Measurements from ENCODE around the gene UBL7.
A peak's percentile ranks its signal among the peaks of the same experiment; 100 is the strongest.
"Not testable (repeated sequence)": the region's sequence is repeated elsewhere in the genome, so short reads cannot be mapped to it uniquely, and the experiment has no call there.

Gene UBL7, protein sequence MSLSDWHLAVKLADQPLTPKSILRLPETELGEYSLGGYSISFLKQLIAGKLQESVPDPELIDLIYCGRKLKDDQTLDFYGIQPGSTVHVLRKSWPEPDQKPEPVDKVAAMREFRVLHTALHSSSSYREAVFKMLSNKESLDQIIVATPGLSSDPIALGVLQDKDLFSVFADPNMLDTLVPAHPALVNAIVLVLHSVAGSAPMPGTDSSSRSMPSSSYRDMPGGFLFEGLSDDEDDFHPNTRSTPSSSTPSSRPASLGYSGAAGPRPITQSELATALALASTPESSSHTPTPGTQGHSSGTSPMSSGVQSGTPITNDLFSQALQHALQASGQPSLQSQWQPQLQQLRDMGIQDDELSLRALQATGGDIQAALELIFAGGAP

DNA sequence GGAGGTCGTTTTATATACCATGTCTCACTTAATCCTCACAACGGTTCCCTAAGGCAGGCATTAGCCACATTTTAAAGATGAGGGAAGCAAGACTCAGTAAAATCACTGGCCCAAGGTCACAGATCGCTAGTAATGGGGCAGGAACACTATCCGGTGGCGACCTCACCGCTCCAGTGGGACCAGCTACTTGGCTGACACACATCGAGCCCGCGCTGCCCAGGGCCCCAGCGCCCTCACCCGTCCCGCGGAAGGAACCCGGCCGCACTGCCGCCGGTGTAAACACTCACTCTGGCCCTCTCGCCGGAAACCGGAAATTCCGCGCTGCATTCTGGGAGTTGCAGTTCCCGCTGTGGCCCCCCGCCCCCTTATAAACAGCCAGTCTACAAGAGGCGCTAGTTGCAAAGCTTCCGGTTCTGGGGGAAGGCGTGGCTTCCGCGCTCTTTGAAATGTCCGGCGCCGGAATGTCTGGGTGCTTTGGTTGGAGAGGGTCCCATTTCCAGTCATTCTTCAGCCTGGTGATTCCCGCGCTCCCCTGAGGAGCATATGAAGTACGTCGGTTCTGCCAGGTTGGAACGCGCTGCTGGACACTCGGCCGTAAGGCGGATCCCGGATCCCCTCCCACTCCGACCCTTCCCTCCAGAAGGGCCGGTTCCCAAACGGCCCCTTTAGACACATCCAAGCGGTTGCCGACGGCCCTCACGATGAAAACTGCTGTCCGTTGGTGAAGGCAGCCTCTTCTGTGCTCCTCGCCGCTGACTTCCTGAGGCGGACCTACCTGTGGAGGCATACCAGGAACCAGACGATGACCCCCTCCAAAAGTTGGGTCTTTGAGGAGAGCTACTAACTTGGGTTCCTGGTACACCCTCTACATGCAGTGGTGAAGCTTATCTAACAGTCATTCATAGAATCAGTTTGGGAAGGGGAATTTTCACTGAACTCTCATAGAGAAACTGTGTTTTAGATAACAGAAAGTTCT lies at the start of gene UBL7:
UBL7 (minus strand) TSS at position 290 of the 976 bp plus-strand sequence. CDS start 2,293 bp downstream, outside the sequence.
- peak; percentile 65 for FAIRE-seq

- FAIRE-seq = no peak
Measured at GRCh38 chr15:74506515-74506840, 45.5 kb upstream of the UBL7 start.

- FAIRE-seq = no peak
Measured at GRCh38 chr15:74505837-74506514, 45.0 kb upstream of the UBL7 start.

DNA sequence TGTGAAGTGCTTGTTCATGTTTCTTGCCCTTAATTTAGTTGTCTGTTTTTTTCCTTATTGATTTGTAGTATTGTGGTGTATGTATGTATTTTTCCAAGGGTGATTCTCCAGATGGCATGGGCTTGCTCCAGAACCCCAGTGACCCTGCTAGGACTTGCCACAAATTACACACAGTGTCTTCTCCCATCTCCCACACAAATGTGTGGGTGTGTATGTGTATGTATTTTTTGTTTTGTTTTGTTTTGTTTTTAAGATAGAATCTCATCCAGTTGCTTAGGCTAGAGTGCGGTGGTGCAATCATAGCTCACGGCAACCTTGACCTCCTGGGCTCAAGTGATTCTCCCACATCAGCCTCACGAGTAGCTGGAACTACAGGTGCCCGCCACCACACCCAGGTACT lies 43.9 kb upstream of the UBL7 start:
- FAIRE-seq = no peak

DNA sequence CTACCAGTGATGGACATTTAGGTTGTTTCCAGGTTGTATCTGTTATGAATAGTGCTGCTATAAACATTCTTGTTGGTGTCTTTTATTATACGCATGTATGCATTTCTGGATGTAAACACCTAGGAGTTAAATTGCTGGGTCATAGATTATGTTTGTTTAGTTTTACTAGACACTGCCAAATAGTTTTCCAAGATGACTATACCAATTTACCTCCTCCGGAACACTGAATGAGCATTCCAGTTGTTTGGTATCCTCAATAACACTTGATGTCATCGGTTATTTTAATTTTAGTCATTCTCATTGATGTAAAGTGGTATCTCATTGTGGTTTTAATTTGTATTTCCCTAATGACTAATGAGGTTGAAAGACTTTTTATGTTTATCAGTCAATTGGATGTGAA lies 43.5 kb upstream of the UBL7 start:
- FAIRE-seq = no peak

DNA sequence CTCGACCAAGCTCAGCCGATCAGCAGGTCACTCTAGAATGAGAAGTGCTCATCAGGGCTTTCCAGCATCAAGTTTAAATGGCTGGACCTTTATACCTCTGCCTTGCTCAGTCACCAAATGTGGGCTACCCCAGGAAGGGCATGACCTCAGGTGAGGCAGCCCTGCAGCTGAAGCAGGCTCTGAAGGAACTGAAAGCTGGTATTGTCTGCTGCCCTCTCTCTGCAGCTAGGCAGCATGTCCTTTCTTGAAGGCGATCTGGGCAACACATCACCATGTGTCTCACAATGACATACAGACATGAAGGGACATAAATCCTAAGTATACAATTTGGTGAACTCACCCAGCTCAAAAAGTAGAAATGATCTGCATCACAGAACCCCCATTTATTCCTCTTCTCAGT lies 41.3 kb upstream of the UBL7 start:
- FAIRE-seq = no peak

- no peak for FAIRE-seq
Measured at GRCh38 chr15:74500401-74500800, 39.4 kb upstream of the UBL7 start.

- FAIRE-seq = no peak
Measured at GRCh38 chr15:74499366-74499765, 38.4 kb upstream of the UBL7 start.

DNA sequence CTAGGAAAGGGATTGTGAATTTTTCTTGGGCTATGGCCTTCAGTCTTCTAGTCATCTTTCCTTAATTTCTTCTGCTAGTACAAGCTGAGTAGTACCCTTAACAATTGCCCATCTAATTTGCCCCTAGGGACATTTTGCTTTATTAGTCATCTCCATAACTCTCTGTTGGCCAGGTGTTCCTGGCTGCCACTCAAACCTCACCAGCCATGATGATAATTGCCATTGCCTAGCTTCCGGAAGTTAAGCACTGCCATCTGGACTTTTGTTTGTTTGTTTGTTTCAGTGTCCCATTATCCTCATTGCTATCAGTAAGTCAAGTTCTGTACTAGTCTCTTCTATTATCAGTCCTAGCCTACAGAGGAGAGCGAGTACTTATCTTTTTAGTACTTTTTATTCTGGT lies 36.6 kb upstream of the UBL7 start:
- no peak for FAIRE-seq

GRCh38 chr15:74496648-74497047 lies 35.7 kb upstream of the UBL7 start:
- no peak for FAIRE-seq

DNA sequence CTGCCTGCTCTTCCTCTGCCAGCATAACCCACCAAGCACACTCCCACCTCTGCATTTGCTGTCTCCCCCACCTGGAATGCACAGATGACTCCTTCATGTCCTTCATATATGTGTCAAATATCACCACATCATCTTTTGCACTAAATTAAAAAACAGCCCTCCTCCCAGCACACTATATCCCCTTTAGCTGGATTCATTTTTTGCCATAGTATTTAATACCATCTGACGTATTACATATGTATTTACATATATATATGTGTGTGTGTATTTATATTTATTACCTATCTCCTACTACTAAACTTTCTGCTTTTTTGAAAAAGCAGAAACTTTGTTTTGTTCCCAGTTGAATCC lies 29.4 kb upstream of the UBL7 start:
- no peak for FAIRE-seq

DNA sequence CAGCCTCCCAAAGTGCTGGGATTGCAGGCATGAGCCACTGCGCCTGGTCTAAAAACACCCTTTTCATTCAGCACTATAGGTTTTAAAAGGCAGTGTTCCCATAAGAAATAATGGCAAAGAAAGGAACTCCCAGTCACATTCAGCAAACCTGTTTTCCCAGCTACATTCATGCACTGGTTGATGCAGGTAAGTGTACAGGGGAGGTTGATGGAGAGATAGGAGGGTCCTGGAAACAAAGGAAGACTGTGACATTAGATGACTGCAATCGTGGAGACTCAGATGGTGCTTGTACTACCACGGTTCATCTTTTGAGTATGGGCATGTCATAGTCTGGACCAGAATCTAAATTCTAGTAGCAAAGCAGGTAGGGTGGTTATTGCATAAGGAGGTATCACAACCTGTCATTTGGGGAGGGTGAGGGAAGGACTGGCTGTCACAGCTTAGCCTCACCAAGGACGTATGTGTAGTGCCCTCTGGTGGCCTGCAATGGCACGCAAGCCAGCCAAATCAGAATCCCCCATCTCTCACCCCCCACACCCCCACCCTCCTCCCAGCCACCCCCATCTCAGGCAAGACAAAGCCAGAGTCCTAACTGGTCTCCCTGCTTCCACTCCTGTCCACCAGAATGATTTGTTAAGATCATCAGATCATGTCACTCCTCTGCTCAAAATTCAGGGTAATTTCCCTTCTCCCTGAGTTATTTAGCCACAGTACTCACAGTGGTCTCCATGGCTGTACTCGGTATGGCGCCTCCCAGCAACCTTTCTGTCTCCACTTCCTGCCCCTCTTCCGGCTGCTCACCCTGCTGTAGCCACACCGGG lies 28.8 kb upstream of the UBL7 start:
- FAIRE-seq = no peak

- no peak for FAIRE-seq
Measured at GRCh38 chr15:74488776-74489175, 27.8 kb upstream of the UBL7 start.

- FAIRE-seq = no peak
Measured at GRCh38 chr15:74482661-74483060, 21.7 kb upstream of the UBL7 start.

GRCh38 chr15:74480364-74480763 lies 19.4 kb upstream of the UBL7 start:
- not testable (repeated sequence) for FAIRE-seq

DNA sequence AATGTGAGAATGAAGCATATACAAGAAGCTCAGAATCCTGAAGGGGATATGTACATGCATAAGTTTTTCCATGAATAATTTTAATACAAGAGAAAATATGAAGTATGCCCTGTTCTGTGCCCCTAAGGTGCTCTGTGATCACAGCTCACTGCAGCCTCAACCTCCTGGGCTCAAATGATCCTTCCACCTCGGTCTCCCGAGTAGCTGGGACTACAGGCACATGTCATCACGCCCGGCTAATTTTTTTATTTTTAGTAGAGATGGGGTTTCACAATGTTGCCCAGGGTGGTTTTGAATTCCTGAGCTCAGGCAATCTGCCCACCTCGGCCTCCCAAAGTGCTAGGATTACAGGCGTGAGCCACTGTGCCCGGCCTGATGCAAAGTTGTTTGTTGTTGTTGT lies 10.7 kb upstream of the UBL7 start:
- not testable (repeated sequence) for FAIRE-seq

GRCh38 chr15:74470631-74471395 lies 9.9 kb upstream of the UBL7 start:
- no peak for FAIRE-seq

DNA sequence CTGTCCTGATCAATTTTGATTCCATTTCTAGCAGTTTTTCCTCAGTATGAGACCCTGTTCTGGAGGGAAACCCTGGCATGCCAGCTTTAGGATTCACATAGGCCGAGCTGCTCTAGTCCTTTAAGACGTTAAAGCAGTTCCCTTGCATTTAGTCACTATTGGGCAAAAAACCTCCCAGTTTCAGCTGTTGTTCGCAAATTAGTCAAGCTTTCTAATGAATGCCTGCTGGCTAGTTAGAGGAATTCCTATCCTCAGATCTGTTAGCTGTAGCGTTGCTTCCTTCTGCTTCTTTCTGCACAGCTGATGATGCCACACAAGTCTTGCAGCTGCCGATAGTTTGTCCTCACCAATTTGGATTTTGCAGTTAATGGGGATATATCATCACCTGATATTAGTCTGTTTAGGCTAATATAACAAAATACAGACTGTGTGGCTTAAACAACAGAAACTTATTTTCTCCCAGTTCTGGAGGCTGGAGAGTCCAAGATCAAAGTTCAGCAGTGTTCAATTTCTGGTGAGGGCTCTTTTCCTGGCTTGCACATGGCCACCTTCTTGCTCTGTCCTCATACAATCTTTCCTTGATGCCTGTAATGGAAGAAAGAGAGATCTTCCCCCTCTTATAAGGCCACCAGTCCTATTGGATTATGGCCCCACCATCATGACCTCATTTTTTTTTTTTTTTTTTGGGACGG lies 7.5 kb upstream of the UBL7 start:
- no peak for FAIRE-seq

- no peak for FAIRE-seq
Measured at GRCh38 chr15:74466570-74466969, 5.6 kb upstream of the UBL7 start.

DNA sequence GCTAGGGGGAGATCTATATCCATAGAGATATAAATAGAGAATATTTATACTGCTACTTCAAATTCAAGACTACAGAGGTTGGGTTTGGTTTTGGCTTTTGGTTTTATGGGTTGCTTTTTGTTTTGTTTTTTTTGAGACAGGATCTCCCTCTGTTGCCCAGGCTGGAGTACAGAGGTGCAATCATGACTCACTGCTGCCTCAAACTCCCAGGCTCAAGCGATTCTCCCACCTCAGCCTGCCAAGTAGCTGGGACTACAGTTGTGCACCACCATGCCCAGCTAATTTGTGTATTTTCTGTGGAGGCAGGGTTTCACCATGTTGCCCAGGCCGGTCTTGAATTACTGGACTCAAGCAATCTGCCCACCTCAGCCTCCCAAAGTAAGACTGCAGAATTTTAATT lies 3.9 kb upstream of the UBL7 start:
- FAIRE-seq = no peak

GRCh38 chr15:74464216-74464615 lies 3.3 kb upstream of the UBL7 start:
- FAIRE-seq = no peak

All from TTC549 (cell line).